GM15510 (cell line): ENCODE results near the gene NCAPD2.

Source experiments
- POLR2A ChIP-seq: IDR thresholded peaks from 3 replicates; pipeline ENCODE4 v1.6.1; 2011; ENCODE audit warnings: borderline replicate concordance; ENCODE audit not compliant: insufficient read length; ENCODE audit errors: extremely low read depth

The NCAPD2 gene

DNA sequence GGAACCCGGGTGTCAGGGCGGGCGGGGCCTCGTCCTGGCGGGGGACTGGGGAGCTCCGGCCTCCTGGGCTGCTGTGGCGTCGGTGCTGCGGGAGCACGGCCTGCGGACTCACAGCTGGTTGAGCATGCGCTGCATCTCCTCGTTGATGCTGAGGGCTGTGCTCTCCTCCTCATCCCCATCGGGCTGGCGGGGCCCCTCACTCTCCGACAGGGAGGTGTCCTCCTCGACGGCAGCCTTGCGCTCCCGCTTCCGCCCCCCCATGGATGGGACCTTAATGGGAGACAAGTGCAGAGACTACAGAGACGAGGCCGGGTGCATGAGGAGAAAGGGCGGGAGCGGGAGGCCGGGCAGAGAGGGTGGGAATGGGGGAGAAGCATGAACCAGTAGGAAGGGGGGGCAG lies 54.7 kb downstream of the NCAPD2 start:
- no peak for TF ChIP-seq POLR2A

DNA sequence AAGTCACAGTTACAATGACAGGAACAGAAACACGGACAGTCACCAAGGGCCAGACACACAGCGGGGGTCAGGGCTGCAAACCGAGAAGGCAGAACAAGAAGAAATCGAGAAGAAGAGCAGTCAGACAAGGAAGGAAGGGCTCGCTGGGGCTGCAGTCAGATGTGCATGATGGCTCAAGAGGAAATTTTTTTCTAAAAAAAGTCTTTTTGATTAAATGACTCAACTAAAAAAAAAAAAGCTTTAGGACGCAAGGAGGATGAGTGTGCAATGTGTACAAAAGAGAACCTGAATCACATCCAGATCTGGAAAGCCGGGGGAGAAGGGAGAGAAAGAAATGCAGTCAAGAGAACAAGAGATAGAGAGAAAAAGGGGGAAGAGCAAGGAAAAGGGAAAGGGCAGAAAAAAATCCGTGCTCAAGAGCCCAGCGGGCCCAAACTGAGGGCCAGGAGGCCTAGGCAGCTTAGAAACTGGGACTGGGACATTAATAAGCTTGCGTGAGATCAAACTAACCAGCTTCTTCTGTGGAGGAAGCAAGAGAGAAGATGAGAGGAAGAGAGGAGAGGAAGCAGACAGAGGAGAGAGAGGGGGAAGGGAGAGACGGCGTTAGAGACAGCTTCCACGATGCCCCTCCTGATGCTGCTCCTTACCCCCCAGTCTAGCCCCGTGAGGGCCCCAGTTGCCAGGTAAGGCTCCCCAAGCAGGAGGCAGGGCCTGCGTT lies 55.2 kb downstream of the NCAPD2 start:
- no peak for TF ChIP-seq POLR2A

DNA sequence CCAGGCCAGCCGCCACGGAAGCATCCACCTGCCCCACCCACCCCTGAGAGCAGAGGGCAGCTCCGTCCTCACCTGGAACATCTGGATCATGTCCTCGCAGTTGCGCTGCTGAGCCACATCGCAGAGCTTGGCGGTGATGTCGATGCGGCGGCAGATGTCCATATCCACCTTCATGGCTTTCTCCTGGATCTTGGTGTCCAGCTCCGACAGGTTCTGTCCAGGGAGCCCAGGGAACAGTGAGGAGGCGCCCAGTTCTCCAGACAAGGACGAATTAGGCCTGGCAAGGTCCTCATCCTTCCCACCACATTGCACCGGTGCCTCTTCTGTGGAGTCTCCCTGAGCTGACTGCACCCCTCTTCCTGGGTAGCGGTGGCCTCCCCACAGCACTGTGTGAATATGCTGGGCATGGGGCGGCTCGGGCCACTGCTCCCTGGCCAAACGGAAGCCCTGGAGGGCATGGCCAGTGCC lies 55.8 kb downstream of the NCAPD2 start:
- no peak for TF ChIP-seq POLR2A

DNA sequence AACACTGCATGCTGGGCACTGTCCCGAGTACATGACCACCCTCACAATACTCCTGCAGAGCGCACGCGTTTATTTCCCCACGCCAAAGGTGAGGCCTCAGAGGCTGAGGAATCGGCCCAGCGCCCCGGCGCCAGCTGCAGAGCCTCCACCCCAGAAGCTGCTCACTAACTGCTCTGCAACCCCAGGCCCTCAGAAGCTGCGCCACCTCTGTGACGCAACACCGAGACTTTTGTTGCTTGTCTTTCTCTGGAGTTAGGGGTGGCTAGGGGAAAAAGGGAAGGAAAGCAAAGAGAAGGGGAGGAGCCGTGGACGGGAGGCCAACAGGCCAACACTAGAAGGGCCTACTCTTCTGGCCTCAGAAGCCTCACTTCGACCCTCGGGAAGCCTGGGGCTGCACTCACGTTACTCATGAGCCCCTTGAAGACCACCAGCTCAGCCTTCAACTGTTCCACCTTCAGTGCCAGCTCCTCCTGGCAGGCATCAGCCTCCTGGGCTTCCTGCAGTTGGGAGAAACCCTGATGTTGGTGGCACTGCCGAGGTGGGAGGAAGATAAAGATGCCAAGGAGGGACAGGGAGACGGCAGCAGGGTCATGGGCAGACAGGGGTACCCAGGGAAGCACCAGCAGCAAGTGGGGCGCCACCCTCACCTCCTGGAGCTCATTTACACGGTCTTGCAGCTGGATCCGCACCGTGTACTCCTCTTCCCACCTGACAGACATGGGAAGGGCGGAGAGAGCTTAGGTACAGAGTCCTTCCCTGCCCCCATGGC lies 56.6 kb downstream of the NCAPD2 start:
- TF ChIP-seq POLR2A, result no peak

DNA sequence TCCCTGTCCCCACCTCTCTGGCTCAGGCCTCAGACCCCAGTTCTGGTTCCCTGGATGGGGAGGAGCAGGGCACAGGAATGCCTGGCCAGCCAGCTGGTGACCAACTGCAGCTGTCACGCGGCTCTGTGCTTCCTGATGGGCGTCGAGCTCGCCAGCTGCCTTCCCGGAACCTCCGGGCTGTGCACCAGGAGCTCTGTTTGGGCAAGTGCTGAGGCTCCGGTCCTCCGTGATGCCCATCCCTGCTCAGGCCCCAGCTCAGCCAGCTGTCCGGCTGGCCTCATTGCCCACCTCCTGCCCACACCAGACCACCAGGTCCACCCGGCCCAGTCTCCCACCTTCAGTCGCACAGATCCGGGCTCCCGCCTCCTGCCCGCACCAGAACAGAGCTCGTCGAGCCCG lies 57.2 kb downstream of the NCAPD2 start:
- TF ChIP-seq POLR2A, result no peak

DNA sequence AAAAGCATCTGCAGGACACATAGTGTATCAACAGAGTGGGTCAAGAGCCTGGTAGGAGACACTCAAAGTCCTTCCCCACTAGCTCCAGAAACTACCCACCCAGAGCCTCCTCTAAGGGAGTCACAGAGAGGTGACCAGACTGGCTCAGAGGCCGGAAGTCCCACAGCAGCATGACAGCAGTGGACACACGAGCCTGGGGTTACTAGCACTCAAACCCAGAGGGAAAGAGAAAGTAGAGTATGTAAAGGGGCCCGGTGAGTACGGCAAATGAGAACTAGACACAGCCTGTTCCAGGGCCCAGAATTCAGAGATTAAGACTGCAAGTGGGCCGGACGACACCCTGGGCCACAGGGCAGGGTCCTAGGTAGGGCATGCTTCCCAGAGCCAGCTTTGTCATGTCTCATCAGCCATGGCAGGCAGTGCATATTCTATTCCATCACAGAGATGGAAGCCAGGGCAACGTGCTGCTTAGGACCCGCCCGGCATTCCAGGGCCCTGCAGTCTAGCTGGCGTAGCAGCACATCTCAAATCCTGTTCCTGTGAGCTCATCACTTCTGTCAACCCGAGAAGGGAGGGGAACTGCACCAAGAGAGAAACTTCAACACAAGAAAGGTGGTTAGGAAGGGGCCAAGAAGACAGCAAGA lies 57.7 kb downstream of the NCAPD2 start:
- TF ChIP-seq POLR2A, result no peak

DNA sequence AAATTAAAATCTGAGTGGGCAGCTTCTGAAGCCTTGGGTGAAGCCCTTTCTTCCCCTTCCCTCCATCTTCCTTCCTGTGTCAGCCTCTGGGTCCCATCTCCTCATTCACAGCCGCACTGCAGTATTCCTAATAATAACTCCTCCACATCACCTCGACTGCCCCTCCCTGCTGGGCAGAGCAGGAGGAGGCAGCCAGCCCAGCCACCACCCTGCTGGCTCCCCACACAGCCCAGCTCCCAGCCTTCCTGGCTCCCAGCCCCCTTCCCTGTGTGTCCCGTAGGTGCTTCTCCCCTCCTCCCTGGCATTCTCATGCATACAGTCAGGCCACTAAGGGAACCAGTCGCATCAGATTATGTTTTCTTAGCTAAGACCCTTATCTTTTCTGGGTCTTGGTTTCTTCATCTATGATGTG lies 58.2 kb downstream of the NCAPD2 start:
- TF ChIP-seq POLR2A, result no peak

DNA sequence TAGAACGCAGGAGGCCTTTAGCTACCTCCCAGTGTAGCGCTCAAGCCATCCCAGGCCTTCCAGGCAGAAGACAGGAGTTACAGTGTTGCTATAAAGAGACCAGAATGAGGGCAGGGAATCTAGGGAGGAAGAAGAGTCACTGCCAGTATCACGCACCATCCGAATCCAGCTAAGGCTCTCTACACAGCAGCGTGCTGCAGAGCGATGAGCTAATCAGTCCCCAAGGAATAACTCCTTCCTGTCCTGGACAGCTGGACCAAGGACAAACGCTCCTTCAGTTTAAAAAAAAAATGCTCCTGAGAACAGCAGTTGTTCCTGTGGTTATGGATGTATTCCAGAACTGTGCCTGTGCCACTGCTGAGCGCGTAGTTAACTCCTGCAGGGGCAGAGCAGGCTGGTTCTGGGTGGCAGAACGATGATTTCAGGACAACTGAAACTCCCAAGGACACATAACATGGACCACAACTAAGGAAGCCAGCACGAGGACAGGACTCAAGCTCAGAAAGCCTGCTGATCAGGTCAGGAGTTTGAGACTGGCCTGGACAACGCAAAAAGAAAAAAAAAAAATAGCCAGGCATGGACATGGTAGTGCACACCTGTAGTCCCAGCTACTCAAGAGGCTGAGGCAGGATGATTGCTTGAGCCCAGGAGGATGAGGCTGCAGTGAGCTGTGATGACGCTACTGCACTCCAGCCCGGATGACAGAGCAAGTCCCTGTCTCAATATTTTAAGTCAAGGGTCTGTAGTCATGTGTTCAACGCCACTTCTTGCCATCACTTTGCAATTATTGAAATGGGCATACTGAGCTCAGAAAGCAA lies 59.4 kb downstream of the NCAPD2 start:
- TF ChIP-seq POLR2A, result no peak

DNA sequence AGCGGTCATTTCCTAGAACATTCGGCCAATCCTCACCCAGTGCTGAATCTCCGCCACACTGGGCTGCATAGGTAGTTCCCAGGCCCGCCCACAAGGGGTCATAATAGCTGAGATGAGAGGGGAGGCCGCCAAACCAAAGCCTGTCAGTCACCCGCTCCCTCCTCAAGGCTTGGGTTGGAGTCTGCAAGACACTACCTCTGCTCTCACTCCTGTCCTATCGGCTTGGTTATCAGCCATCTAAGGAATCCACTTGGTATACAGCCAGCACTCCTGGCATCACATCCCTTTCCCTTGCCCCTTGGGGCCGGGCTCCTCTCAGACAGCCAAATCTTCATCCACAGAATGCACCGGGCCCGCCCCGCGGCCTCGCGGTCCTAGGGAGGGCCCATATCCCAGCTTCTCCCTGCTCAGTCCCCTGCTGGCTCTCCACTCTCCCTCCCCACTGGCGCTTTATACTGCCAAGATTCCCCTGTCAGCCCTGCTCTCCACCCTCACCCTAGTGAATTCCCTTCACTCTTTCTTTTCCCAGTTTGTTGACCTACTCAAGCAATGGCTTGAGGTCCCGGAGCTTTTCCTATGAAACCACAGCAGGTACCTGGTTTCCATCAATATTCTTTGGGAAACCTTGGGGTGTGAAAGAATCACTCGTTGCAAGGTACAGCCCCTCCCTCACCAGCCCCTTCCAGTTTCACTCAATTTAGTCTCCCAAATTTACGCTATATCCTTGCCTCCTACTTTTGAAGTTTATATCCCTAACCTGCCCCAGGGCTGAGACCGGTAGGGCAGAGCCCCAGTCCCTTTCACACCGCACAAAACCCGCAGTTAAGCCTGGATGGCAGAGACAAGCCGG lies 60.5 kb downstream of the NCAPD2 start:
- no peak for TF ChIP-seq POLR2A

DNA sequence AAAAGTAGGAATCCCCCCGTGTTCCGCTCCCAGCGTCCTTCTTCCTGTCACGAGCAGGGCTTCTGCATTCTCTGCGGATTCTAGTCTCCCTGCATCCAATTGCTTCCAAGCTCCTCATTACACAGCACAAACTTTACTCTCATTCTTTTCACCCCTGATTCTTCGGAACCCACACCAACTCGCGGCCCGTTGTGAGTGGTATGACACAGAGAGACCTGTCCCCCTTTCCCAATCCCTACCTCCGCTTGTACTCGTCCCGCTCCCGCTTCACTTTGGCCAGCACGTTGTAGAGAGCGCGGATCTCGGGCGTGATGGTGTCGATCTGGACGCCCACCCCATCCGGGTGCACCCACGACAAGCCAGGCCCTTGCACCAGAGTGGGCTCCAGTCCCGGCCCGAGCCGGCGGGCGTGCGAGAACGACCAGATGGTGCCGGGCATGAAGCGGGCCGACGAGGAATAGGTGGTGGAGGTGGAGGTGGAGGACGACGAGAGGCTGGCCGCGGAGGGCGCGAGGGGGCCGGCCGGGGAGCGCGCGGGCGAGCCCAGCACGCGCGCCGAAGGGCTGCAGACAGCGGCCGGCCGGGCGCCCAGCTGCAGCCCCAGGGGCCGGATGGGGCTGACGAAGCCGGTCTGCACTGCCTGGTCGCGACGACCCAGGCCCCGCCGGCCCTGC lies 61.3 kb downstream of the NCAPD2 start:
- no peak for TF ChIP-seq POLR2A

DNA sequence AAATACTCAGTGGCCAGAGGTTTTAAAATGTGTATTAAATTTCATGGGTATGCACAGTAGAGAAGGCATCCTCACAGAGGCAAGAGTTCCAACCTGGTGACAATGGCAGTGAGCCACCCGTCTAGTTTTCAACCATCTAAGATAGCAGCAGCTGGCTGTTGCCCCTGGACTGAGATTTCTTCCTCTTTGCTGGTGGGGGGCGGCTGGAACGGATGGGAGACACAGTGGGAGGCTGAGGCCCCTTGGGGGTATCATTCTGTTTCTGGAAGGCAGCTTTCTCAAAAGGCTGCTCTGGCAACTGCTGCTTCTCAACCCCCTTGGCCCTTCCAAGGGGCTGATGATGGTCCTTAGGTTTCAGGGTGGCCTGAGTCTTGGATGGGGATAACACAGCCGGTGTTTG lies 63.0 kb downstream of the NCAPD2 start:
- no peak for TF ChIP-seq POLR2A

DNA sequence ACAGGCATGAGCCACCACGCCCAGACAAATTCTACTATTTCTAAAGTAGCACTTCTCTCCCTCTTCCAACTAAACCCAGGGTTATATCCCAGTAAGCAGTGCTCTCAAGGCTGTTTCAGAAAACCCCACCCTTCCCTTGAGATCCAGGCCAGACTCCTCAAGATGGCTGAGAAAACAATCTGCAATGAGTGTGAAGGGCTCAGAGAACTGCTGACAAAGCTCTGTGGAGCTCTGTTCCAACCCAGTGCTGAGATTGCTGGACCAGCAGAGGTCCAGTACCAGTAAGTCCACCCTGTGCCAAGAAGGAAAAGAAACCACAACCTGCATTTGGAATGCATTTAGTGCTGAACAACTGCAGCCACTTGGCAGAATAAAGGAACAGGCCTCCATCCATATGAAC lies 65.6 kb downstream of the NCAPD2 start:
- no peak for TF ChIP-seq POLR2A

DNA sequence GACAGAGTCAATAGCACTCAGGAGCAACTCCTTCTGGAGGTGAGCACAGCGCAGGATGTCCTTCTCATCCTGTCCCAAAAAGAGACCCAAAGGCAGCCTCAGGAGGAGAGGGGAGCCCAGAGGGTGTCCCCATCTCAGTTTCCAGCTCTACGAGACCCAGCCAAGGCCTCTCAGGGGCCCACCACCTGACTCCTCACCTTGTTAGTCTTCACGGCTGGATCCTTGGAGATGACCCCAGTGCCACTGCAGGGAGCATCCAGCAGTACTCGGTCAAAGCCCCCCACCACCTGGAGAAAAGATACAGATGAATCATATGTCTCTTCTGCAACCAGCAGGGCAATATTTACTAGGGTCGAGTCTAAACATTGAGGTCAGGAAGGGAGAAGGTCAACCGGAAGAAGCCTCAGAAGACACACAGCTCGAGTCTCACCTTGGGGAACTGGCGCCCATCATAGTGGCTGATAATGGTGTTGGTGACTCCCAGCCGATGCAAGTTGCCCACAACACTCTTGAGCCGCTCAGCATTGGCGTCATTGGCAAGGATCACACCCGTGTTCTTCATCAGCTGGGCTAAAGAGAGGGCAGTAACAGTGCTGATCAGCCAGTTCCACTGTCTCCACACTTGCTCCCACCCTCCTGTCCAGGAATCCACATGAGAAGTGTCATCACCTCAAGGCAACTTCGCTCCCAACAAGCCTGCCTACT lies 66.8 kb downstream of the NCAPD2 start:
- no peak for TF ChIP-seq POLR2A
